GM21786 (cell line): ENCODE measurements around the gene PRKAR1B.

Source experiments
- ATAC-seq: cut with Tn5 transposase; IDR thresholded peaks from one replicate; pipeline ENCODE4 v1.9.1; 2021; ENCODE audit not compliant: unreplicated experiment

PRKAR1B gene

DNA sequence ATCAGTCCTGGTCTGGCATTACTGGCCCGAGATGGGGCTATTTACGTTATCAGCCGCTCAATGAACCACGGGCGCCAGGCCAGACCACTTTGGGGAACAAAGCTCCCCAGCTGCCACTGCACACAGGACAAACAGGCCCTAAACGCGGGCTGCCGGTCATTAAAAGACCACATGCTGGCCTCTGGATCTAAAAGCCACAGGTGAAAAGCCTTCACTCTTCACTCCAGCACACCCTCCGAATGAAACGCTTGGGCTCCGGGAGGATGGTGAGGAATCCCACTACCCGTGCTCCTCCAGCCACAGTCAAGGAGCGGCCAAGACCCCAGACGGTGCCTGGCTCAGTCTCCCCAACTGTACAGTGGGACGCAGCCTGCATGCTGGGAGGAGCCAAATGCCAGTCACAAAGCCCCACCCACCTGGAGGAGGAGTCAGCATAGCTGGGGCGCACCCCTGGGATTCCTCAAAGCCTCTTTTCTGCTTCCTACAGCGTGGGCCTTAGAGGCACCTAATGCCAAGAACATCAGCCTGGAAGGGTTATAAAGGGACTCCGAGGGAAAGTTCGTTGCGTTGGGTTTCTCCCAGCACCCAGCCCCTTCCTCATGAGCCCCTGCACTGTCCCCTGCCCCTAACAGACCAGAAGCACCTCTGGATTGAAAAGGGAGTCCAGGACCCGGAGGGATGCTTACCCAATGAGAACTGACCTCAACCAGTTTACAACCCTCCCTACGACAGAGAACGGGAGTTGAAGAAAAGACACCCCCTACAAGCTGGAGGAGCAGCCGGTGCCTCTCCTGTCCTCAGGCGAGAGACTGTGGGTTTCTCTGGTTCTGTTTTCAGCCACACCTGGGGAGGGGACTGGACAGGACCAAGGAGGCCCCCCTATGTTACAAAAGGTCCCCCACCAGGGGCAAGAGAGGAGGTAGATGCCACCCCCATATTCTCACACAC, 212.2 kb downstream of the PRKAR1B start:
- no peak for ATAC-seq

- ATAC-seq, result no peak
These were observed 212.8 kb downstream of the PRKAR1B start for GRCh38 chr7:514242-514641.

DNA sequence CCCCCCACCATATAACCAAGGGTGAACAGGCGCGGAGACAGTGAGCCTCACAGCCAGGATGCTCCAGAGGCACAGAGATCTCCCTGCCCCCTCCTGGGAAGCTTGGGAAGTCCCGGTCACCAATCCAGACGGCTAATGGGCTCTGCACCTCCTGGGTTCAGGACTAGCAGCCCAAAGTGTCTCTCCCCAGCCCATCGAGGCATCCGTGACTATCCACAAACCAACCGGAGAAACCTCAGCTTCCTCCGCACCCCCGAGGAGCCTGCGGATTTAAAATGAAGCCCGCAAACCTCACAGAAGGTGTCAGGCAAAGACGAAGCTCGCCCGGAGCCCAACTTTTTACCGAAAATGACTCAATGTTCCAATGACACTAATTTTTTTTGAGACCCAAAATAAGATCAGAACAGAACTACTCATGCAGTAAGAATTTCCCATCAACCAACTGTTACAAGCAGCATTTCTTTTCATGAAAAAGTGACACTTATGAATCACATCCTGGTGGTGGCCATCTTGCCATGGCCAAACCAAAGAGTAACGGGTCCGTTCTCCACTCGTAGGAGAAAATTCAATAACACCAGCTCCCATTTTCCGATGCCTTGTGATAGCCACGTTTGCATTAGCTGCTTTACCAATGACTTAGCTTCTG, 213.4 kb downstream of the PRKAR1B start:
- ATAC-seq, result no peak

- ATAC-seq, result no peak
These were observed 214.4 kb downstream of the PRKAR1B start for GRCh38 chr7:512541-513311.

GRCh38 chr7:512146-512510, 215.0 kb downstream of the PRKAR1B start:
- ATAC-seq, result no peak

GRCh38 chr7:511476-512145, 215.5 kb downstream of the PRKAR1B start:
- no peak for ATAC-seq

DNA sequence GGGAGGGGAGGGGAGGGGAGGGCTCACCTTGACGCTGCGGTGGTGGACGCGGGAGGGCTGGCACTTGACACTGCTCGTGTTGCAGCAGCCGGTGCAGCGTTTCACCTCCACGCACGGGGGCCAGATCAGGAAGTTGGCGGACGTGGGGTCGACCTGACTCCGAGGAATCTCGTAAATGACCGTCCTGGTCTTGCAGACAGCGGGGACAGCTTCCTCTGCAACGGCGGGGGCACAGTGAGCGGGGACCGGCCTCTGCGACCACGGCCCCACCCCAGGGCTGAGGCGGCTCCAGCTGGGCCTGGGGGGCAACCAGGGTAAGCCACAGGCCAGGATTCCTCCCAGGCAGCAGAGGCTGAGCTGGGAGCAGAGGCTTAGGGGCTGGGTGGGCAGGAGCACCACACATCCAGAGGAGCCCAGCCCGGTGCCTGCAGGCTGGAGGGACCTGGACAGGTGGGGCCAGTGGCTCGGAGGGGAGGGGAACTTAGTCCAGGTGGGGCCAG, 216.2 kb downstream of the PRKAR1B start:
- no peak for ATAC-seq

DNA sequence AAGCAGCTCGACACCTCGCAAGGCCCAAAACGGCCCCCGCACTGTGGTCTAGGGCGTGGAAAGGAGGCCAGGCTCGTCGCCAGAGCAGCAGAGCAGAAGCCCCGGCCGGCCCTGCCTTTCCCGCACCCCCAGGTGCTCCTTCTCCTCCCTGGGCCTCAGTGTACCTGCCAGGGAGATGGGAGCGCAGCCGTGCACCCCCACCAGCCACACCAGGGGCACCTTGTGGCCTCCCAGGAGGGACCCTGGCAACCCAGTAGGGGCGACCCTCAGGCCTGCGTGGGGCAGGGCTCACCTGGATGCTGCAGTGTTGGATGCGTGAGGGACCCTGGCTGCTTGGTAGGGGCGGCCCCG, 217.0 kb downstream of the PRKAR1B start:
- no peak for ATAC-seq

DNA sequence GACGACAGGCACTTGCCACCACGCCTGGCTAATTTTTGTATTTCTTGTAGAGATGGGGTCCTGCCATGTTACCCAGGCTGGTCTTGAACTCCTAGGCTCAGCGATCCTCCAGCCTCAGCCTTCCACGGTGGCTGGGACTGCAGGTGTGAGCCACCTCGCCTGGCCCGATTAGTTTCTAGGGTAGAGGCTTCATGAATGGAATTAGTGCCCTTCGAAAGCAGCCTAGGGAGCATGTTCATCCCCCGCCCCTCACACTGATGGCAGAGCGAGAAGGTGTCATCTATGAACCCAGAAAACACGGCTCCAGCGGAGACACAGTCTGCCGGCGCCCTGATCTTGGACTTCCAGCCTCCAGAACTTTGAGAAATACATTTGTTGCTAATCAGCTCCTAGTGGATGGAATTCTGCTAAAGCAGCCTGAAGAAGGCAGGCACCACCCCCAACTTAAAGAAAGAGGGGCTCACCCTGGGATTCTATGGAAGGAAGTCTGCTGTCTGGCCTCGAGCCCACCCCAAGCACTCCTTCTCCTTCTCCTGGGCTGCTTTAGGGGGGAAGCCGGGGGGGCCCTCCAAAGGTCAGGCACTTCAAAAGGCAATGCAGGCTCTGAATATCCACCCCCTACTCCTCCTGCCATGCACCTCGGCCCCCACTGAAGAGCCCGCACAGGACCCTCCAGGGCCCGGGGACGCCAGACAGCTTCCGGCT, 217.5 kb downstream of the PRKAR1B start:
- ATAC-seq, result no peak

GRCh38 chr7:508461-509170, 218.5 kb downstream of the PRKAR1B start:
- no peak for ATAC-seq

DNA sequence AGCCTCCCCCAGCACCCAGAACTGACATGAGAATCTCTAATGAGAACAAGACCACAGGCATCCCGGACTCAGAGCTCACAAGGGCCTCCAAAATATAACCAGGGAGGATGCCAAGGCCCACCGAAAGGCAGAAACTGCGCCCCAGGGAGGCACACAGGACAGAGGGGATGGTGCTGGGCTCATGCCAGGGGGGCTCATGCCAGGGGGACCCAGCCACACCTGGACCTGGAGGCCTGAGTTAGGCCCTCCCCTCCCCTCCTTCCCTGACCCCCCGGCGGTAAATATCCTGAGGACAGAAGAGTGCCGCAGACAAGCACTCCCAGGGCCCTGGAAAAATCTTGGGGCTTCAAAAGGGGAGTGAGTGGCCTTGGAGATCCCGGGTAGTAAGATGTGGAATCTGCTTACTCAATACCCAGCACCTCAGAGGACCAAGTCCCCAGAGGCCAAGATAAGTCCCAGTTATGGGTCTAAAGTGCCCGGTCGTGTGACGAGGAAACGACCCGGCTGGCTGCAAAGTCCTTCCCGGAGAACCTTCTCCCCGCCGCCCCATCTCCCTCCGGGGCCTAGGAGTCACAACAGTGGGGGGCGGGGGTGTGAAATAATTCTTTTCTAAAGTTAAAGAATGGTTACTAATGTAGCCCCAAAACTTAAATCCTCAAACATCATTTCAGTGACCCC, 219.3 kb downstream of the PRKAR1B start:
- no peak for ATAC-seq

DNA sequence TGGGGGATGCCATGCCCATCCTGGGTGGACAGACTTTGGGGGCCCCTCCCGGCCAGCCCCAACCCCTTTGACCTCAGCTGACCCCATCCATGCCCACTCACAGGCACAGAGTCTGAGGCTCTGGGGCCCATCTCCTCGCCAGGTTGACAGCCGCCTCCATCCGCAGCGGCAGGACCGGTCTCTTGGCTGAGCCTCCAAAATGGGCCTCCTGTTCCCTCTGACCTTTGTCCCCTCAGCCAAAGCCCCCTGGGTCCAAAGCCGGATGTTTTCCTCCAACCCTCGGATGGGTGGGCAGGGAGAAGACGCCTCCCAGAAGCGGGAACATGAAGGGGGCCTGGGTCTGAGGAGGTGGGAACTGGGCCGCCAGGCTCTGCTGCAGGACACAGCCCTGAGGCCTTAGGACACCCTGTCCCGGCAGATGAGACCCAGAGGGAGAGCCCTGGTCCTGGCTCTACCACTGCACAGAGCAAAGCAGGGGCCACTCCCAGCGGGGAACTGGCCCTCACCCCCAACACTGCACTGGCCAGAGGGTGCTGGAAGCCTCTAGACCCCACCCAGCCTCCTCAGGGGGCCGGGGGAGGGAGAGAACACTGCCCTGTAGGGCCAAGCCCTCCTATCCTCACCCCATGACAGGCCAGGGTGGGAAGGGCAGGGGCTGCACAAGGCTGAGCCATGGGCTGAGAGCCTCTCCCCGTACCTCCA, 220.0 kb downstream of the PRKAR1B start:
- no peak for ATAC-seq

DNA sequence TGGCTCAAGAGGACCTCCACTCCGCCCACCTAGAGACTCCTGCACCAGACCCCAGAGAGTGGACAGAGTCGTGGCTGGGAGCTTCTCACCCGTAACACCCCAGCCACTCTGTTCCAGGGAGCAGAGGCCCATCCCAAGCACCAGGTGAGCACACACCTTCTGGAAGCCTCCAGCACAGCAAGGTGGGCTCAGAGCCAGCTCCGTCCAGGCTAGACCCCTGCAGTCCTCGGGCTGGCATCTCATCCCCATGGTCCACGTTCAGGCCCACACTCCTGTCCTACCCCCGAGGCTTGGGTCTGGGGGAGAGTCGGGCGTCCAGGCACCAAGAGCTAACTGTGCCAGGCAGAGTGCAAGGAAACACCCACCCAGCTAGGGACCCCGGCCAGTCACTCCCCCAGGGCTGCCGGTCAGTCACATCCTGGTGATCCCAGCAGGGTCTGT, 220.7 kb downstream of the PRKAR1B start:
- no peak for ATAC-seq

DNA sequence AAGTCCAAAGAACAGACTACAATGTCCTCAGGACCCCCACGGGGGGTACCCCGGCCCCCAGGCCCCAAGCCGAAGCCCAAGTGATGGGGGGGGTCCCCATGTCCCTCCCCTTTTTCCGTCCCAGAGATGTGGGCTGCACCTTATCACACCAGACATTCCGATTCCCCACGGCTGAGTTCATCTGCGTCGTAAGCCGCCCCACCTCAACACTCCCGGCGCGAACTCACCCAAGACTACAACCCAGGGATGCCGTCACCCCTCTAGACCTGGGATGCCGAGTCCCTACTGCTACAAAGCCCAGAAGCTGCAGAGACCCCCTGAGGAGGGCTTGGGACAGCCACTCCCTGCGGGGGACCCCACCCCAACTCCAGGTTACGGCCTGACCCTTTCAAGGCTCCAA, 221.9 kb downstream of the PRKAR1B start:
- ATAC-seq, result no peak

DNA sequence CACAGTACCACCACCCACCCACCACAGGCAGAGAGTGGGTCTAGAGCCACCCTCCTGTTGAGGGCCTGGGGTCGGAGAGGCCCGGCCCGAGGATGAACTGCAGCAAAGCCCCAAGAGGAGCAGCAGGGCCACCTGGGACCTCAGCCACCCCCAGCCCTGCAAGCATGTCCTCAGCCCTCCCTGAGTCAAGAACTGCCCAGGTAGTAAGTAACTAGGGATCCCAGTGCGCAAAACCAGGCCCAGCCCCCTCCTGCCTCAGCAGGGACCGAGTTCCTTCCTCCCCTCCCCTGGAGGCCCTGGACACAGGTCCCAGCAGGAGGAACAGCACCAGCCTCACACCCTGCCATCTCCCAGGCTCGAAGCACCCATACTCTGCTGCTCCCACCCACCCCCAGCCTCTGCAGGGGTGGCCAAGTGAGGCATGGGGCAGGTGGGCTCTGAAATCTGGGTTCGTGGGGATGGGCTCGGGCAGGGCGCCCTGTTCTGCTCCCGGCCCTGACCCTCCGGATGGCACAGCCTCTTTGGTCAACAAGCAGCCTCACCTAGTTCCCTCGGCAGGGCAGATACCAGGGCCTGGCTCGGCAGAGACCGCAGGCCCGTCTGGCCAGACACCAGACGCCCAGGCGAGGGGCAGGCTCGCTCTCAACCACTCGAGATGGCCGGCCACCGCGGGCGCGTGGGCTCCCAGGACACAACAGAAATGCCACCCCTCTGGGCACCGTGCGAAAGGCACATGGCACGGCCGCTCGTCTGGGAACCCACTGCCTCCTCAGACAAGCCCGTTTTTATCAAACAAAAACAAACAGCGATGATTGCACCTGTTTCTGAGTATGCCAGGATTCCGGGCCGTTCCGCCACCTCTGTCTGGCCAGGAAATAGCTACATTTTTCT, 222.6 kb downstream of the PRKAR1B start:
- no peak for ATAC-seq

DNA sequence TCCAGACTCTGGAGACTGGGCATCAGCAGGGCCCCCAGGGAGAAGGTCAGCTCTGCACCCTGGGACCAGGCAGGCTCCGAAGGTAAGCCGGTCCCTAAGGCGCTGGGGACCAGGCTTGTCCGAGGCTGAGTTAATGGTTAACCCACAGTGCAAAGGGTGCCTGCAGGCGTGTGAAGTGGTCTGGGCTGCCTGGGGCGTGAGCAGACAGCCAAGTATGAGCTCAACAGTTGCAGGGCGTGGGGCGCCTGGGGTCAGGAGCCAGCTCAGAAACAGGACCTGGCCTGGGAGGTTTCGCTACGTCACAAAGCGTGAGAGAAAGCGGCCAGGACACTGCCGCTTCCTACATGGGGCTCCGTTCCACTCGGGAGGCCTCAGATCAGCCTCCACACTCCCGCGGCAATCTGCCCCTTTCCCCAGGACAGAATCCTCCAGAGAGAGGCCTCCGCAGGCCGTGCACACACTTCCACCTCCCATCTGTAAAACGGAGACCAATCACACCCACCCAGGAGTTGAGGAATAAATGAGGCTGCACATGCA, 223.4 kb downstream of the PRKAR1B start:
- no peak for ATAC-seq

GRCh38 chr7:502296-502695, 224.8 kb downstream of the PRKAR1B start:
- no peak for ATAC-seq
